HG03520 (cell line): Measurements from ENCODE around the gene FAM78B.

Experiments
- ATAC-seq: cut with Tn5 transposase; IDR thresholded peaks from one replicate; pipeline ENCODE4 v1.9.1; 2021; ENCODE audit warnings: mild to moderate bottlenecking, moderate library complexity; ENCODE audit not compliant: unreplicated experiment

The FAM78B gene

GRCh38 chr1:166121010-166121409, 45.8 kb downstream of the FAM78B start:
- ATAC-seq: no peak

GRCh38 chr1:166120281-166120680, 46.5 kb downstream of the FAM78B start:
- no peak for ATAC-seq

GRCh38 chr1:166119471-166119965, 47.3 kb downstream of the FAM78B start:
- ATAC-seq: no peak

GRCh38 chr1:166117776-166118175, 49.0 kb downstream of the FAM78B start:
- no peak for ATAC-seq

GRCh38 chr1:166116026-166116425, 50.8 kb downstream of the FAM78B start:
- ATAC-seq: no peak

GRCh38 chr1:166114419-166114818, 52.4 kb downstream of the FAM78B start:
- ATAC-seq: no peak

- ATAC-seq: no peak
Measured at GRCh38 chr1:166113630-166114029, 53.2 kb downstream of the FAM78B start.

- no peak for ATAC-seq
Measured at GRCh38 chr1:166113031-166113430, 53.8 kb downstream of the FAM78B start.

- no peak for ATAC-seq
Measured at GRCh38 chr1:166112425-166112824, 54.4 kb downstream of the FAM78B start.

GRCh38 chr1:166111430-166111829, 55.4 kb downstream of the FAM78B start:
- ATAC-seq: no peak

GRCh38 chr1:166090244-166090643, 76.6 kb downstream of the FAM78B start:
- peak; percentile 4 for ATAC-seq

- ATAC-seq: peak; percentile 77
Measured at GRCh38 chr1:166089804-166090203, 77.0 kb downstream of the FAM78B start.

GRCh38 chr1:166088572-166088955, 78.2 kb downstream of the FAM78B start:
- ATAC-seq: no peak

- no peak for ATAC-seq
Measured at GRCh38 chr1:166087734-166088571, 78.8 kb downstream of the FAM78B start.

GRCh38 chr1:166086113-166086883, 80.5 kb downstream of the FAM78B start:
- ATAC-seq: no peak

GRCh38 chr1:166084613-166085012, 82.2 kb downstream of the FAM78B start:
- no peak for ATAC-seq

GRCh38 chr1:166083887-166084286, 82.9 kb downstream of the FAM78B start:
- ATAC-seq: peak; percentile 93

- ATAC-seq: no peak
Measured at GRCh38 chr1:166082601-166083000, 84.2 kb downstream of the FAM78B start.

- ATAC-seq: no peak
Measured at GRCh38 chr1:166080967-166081870, 85.6 kb downstream of the FAM78B start.

- no peak for ATAC-seq
Measured at GRCh38 chr1:166080277-166080966, 86.4 kb downstream of the FAM78B start.
